GM23338 (cell line): ENCODE measurements around the gene TULP4. TPM values are rescaled to one million over a fixed set of nuclear protein-coding genes. Genes with fewer than 3 reads are reported as not detected.

ENCODE experiments used
- ATAC-seq: fragments of 200-7000 bp; cut with Tn5 transposase; 3 replicates; pipeline ENCODE4 v1.9.1; 2020
- DNase-seq: peaks from one replicate; pipeline ENCODE4 v3.0.0-alpha.2; 2015; ENCODE audit warnings: low spot score
- H2AFZ ChIP-seq: fragments of 200-600 bp; sonication (generic); 2 replicates; pipeline ENCODE4 v1.8.0; 2016; ENCODE audit warnings: antibody characterized with exemption, mild to moderate bottlenecking, moderate library complexity
- H3F3A ChIP-seq: fragments of 200-600 bp; sonication (generic); replicated peaks from 2 replicates; pipeline ENCODE4 v1.8.0; 2017; ENCODE audit warnings: antibody characterized with exemption, mixed run types, low read depth
- H3K27ac ChIP-seq: fragments of 200-600 bp; sonication (generic); 2 replicates; pipeline ENCODE4 v1.6.1; 2016; ENCODE audit warnings: low read depth
- H3K27me3 ChIP-seq: fragments of 200-600 bp; sonication (generic); 2 replicates; pipeline ENCODE4 v1.8.0; 2016; ENCODE audit warnings: mild to moderate bottlenecking, mixed run types, moderate library complexity; ENCODE audit not compliant: insufficient read depth
- H3K36me3 ChIP-seq: fragments of 200-600 bp; sonication (generic); 2 replicates; pipeline ENCODE4 v1.8.0; 2016; ENCODE audit warnings: mild to moderate bottlenecking; ENCODE audit not compliant: insufficient read depth
- H3K4me1 ChIP-seq: fragments of 200-600 bp; sonication (generic); 2 replicates; pipeline ENCODE4 v1.8.0; 2016; ENCODE audit warnings: mild to moderate bottlenecking, moderate library complexity; ENCODE audit not compliant: insufficient read depth
- H3K4me2 ChIP-seq: fragments of 200-600 bp; sonication (generic); 2 replicates; pipeline ENCODE4 v1.7.1; 2017; ENCODE audit warnings: mixed run types
- H3K4me3 ChIP-seq: fragments of 200-600 bp; sonication (generic); 2 replicates; pipeline ENCODE4 v1.6.1; 2016; ENCODE audit warnings: mixed run types
- H3K79me2 ChIP-seq: fragments of 200-600 bp; sonication (generic); replicated peaks from 2 replicates; pipeline ENCODE4 v1.8.0; 2017; ENCODE audit warnings: mild to moderate bottlenecking; ENCODE audit not compliant: insufficient read depth
- H3K9me2 ChIP-seq: fragments of 200-600 bp; sonication (generic); 2 replicates; pipeline ENCODE4 v1.8.0; 2017; ENCODE audit not compliant: insufficient read depth
- H4K20me1 ChIP-seq: fragments of 200-600 bp; sonication (generic); replicated peaks from 2 replicates; pipeline ENCODE4 v1.8.0; 2017; ENCODE audit warnings: mild to moderate bottlenecking; ENCODE audit not compliant: insufficient read depth
- H3K27ac Mint-ChIP-seq: 2 replicates; pipeline ENCODE4 v1.8.0; 2020; ENCODE audit warnings: inconsistent platforms, mild to moderate bottlenecking, moderate library complexity, mixed read lengths
- H3K27me3 Mint-ChIP-seq: 3 replicates; pipeline ENCODE4 v1.8.0; 2022; ENCODE audit warnings: low read depth, mild to moderate bottlenecking, moderate library complexity, mixed read lengths, inconsistent platforms; ENCODE audit not compliant: insufficient read depth, poor library complexity
- H3K36me3 Mint-ChIP-seq: 3 replicates; pipeline ENCODE4 v1.8.0; 2021; ENCODE audit warnings: low read depth, mild to moderate bottlenecking, inconsistent platforms, moderate library complexity, mixed read lengths
- H3K4me1 Mint-ChIP-seq: 3 replicates; pipeline ENCODE4 v1.8.0; 2020; ENCODE audit warnings: mild to moderate bottlenecking, inconsistent platforms, mixed read lengths
- H3K4me3 Mint-ChIP-seq: 3 replicates; pipeline ENCODE4 v1.8.0; 2021; ENCODE audit warnings: moderate library complexity, mild to moderate bottlenecking, inconsistent platforms, mixed read lengths
- H3K9me3 Mint-ChIP-seq: 3 replicates; pipeline ENCODE4 v1.8.0; 2020; ENCODE audit warnings: moderate library complexity, mild to moderate bottlenecking, inconsistent platforms, mixed read lengths
- CREB1 ChIP-seq: fragments of 250-450 bp; sonication (Bioruptor Pico); IDR thresholded peaks from 2 replicates; pipeline ENCODE4 v1.5.0; 2020; ENCODE audit warnings: low read depth, mild to moderate bottlenecking, moderate library complexity
- NANOG ChIP-seq: IDR thresholded peaks from 2 replicates; pipeline ENCODE4 v1.6.1; 2016; ENCODE audit warnings: antibody characterized with exemption, borderline replicate concordance
- ZNF114 ChIP-seq: fragments of 250-450 bp; sonication (Bioruptor Pico); IDR thresholded peaks from 2 replicates; pipeline ENCODE4 v1.5.0; 2020; ENCODE audit warnings: mild to moderate bottlenecking, moderate library complexity
- ZNF331 ChIP-seq: fragments of 250-450 bp; sonication (Bioruptor Pico); IDR thresholded peaks from 2 replicates; pipeline ENCODE4 v1.5.0; 2020; ENCODE audit warnings: low read depth, mild to moderate bottlenecking, moderate library complexity
- polyA plus RNA-seq: library from polyadenylated mRNA; unstranded; fragments of >200 nt; fragmentation: Nextera tagmentation; extraction: Ambion mirVana; gene quantifications from 2 replicates; pipeline ENCODE4 v1.2.1, GENCODE V29; 2016
- total RNA-seq: library from RNA; depleted of rRNA; stranded (reverse); fragments of >200 nt; shearing (Covaris generic); gene quantifications from 2 replicates; pipeline ENCODE4 v1.2.3, GENCODE V29; 2014
- TF ChIP-seq, protein P1 (sequence below): IDR thresholded peaks from 2 replicates; pipeline ENCODE4 v1.6.1; 2016; ENCODE audit warnings: antibody characterized with exemption
- TF ChIP-seq, protein P2 (sequence below): IDR thresholded peaks from one replicate; pipeline ENCODE4 v1.6.1; 2018; ENCODE audit warnings: antibody characterized with exemption; ENCODE audit not compliant: unreplicated experiment
- TF ChIP-seq, protein P3 (sequence below): fragments of 250-450 bp; sonication (Bioruptor Pico); IDR thresholded peaks from 2 replicates; pipeline ENCODE4 v1.5.0; 2020; ENCODE audit warnings: mild to moderate bottlenecking, moderate library complexity

The TULP4 gene
- total and polyA plus RNA-seq, 2 experiments from 2014 or later, result 31.2 to 50.2 TPM

DNA sequence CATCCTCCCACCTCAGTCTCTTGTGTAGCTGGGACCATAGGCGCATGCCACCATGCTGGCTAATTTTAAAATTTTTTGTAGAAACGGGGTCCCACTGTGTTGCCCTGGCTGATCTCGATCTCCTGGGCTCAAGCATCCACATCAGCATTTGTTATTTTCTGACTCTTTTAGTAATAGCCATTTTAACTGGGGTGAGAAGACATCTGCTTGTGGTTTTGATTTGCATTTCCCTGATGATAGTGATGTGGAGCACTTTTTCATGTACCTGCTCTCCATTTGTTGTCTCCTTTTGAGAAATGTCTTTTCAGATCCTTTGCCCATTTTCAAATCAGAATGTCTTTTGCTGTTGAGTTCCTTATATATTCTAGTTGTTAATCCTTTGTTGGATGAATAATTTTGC is 22.2 kb upstream of the TULP4 start:
- peaks cover 5% of the 10 kb centered on the region for H3K27me3 Mint-ChIP-seq
- Histone ChIP-seq H4K20me1 (no peaks in the 10 kb centered on the region), H3K9me2 (no peaks in the 10 kb centered on the region), H3K27ac (no peak overlapping the region), H2AFZ (no peak overlapping the region), H3F3A (no peaks in the 10 kb centered on the region), H3K4me2 (no peak overlapping the region), H3K4me3 (no peak overlapping the region), H3K4me1 (no peaks in the 10 kb centered on the region; the same call in 1 of the 2 replicates), H3K27me3 (no peaks in the 10 kb centered on the region), H3K36me3 (no peaks in the 10 kb centered on the region), H3K79me2 (peaks cover 34% of the 10 kb centered on the region)
- ATAC-seq (no peak), DNase-seq (no peak)
- H3K36me3 Mint-ChIP-seq, result peaks cover 11% of the 10 kb centered on the region
- no peak overlapping the region for H3K4me3 Mint-ChIP-seq
- H3K9me3 Mint-ChIP-seq, result peaks cover 2% of the 10 kb centered on the region; the same call in 1 of the 3 replicates
- H3K27ac Mint-ChIP-seq, result no peak overlapping the region
- no peak for TF ChIP-seq CREB1 (CRISPR knock-in tag)
- TF ChIP-seq, protein P1, sequence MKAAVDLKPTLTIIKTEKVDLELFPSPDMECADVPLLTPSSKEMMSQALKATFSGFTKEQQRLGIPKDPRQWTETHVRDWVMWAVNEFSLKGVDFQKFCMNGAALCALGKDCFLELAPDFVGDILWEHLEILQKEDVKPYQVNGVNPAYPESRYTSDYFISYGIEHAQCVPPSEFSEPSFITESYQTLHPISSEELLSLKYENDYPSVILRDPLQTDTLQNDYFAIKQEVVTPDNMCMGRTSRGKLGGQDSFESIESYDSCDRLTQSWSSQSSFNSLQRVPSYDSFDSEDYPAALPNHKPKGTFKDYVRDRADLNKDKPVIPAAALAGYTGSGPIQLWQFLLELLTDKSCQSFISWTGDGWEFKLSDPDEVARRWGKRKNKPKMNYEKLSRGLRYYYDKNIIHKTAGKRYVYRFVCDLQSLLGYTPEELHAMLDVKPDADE, result no peak
- H3K4me1 Mint-ChIP-seq, result peaks cover 6% of the 10 kb centered on the region

DNA sequence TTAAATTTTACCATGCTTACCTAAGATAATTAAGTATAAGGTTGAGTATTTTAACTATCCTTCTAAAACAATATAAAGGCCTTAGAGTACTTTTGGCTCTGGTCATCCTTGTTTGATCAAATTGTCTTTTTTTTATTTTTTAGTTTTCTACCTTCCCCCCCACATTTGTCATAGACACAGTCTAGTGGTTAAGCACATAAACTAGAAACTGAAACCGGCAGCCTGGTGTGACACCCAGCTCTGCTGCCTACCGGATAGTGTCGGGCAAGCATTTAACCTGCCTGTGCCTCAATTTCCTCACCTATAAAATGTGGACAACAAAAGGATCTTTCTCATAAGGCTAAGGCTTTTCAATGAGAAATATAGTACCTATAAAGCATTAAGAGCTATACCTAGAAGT is 21.6 kb upstream of the TULP4 start:
- Histone ChIP-seq H3K27ac (0 out of 2 replicates have a peak overlapping the region, but pooled peaks have one; percentile 10), H3K79me2 (peaks cover 34% of the 10 kb centered on the region), H3K36me3 (no peaks in the 10 kb centered on the region; the same call in 1 of the 2 replicates), H3F3A (no peaks in the 10 kb centered on the region), H3K27me3 (no peaks in the 10 kb centered on the region), H4K20me1 (no peaks in the 10 kb centered on the region), H3K4me1 (no peaks in the 10 kb centered on the region; the same call in 1 of the 2 replicates), H3K4me2 (no peak overlapping the region), H2AFZ (no peak overlapping the region), H3K4me3 (no peak overlapping the region), H3K9me2 (no peaks in the 10 kb centered on the region)
- peaks cover 2% of the 10 kb centered on the region for H3K4me1 Mint-ChIP-seq
- H3K27me3 Mint-ChIP-seq, result peaks cover 4% of the 10 kb centered on the region
- H3K27ac Mint-ChIP-seq, result no peak overlapping the region
- H3K9me3 Mint-ChIP-seq, result peaks cover 3% of the 10 kb centered on the region; the same call in 1 of the 3 replicates
- no peak overlapping the region for H3K4me3 Mint-ChIP-seq
- DNase-seq (no peak), ATAC-seq (no peak)
- peaks cover 17% of the 10 kb centered on the region for H3K36me3 Mint-ChIP-seq
- TF ChIP-seq NANOG, result no peak
- TF ChIP-seq ZNF114 (CRISPR knock-in tag), result no peak
- TF ChIP-seq, protein P2, sequence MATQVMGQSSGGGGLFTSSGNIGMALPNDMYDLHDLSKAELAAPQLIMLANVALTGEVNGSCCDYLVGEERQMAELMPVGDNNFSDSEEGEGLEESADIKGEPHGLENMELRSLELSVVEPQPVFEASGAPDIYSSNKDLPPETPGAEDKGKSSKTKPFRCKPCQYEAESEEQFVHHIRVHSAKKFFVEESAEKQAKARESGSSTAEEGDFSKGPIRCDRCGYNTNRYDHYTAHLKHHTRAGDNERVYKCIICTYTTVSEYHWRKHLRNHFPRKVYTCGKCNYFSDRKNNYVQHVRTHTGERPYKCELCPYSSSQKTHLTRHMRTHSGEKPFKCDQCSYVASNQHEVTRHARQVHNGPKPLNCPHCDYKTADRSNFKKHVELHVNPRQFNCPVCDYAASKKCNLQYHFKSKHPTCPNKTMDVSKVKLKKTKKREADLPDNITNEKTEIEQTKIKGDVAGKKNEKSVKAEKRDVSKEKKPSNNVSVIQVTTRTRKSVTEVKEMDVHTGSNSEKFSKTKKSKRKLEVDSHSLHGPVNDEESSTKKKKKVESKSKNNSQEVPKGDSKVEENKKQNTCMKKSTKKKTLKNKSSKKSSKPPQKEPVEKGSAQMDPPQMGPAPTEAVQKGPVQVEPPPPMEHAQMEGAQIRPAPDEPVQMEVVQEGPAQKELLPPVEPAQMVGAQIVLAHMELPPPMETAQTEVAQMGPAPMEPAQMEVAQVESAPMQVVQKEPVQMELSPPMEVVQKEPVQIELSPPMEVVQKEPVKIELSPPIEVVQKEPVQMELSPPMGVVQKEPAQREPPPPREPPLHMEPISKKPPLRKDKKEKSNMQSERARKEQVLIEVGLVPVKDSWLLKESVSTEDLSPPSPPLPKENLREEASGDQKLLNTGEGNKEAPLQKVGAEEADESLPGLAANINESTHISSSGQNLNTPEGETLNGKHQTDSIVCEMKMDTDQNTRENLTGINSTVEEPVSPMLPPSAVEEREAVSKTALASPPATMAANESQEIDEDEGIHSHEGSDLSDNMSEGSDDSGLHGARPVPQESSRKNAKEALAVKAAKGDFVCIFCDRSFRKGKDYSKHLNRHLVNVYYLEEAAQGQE, result no peak
- no peak for TF ChIP-seq CREB1 (CRISPR knock-in tag)
- TF ChIP-seq, protein P3, sequence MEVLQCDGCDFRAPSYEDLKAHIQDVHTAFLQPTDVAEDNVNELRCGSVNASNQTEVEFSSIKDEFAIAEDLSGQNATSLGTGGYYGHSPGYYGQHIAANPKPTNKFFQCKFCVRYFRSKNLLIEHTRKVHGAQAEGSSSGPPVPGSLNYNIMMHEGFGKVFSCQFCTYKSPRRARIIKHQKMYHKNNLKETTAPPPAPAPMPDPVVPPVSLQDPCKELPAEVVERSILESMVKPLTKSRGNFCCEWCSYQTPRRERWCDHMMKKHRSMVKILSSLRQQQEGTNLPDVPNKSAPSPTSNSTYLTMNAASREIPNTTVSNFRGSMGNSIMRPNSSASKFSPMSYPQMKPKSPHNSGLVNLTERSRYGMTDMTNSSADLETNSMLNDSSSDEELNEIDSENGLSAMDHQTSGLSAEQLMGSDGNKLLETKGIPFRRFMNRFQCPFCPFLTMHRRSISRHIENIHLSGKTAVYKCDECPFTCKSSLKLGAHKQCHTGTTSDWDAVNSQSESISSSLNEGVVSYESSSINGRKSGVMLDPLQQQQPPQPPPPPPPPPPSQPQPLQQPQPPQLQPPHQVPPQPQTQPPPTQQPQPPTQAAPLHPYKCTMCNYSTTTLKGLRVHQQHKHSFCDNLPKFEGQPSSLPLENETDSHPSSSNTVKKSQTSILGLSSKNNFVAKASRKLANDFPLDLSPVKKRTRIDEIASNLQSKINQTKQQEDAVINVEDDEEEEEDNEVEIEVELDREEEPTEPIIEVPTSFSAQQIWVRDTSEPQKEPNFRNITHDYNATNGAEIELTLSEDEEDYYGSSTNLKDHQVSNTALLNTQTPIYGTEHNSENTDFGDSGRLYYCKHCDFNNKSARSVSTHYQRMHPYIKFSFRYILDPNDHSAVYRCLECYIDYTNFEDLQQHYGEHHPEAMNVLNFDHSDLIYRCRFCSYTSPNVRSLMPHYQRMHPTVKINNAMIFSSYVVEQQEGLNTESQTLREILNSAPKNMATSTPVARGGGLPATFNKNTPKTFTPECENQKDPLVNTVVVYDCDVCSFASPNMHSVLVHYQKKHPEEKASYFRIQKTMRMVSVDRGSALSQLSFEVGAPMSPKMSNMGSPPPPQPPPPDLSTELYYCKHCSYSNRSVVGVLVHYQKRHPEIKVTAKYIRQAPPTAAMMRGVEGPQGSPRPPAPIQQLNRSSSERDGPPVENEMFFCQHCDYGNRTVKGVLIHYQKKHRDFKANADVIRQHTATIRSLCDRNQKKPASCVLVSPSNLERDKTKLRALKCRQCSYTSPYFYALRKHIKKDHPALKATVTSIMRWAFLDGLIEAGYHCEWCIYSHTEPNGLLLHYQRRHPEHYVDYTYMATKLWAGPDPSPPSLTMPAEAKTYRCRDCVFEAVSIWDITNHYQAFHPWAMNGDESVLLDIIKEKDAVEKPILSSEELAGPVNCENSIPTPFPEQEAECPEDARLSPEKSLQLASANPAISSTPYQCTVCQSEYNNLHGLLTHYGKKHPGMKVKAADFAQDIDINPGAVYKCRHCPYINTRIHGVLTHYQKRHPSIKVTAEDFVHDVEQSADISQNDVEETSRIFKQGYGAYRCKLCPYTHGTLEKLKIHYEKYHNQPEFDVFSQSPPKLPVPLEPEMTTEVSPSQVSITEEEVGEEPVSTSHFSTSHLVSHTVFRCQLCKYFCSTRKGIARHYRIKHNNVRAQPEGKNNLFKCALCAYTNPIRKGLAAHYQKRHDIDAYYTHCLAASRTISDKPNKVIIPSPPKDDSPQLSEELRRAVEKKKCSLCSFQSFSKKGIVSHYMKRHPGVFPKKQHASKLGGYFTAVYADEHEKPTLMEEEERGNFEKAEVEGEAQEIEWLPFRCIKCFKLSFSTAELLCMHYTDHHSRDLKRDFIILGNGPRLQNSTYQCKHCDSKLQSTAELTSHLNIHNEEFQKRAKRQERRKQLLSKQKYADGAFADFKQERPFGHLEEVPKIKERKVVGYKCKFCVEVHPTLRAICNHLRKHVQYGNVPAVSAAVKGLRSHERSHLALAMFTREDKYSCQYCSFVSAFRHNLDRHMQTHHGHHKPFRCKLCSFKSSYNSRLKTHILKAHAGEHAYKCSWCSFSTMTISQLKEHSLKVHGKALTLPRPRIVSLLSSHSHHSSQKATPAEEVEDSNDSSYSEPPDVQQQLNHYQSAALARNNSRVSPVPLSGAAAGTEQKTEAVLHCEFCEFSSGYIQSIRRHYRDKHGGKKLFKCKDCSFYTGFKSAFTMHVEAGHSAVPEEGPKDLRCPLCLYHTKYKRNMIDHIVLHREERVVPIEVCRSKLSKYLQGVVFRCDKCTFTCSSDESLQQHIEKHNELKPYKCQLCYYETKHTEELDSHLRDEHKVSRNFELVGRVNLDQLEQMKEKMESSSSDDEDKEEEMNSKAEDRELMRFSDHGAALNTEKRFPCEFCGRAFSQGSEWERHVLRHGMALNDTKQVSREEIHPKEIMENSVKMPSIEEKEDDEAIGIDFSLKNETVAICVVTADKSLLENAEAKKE (CRISPR knock-in tag), result no peak
- TF ChIP-seq, protein P1, result no peak
- TF ChIP-seq ZNF331 (CRISPR knock-in tag), result no peak
